LoVo (cell line): ENCODE measurements around the gene IL18BP.

Experiments
- DNase-seq: peaks from one replicate; pipeline ENCODE4 v3.0.0-alpha.2; 2016; ENCODE audit warnings: low spot score

Gene IL18BP

GRCh38 chr11:71996946-71997345, 1.8 kb upstream of the IL18BP start:
- DNase-seq, result no peak

DNA sequence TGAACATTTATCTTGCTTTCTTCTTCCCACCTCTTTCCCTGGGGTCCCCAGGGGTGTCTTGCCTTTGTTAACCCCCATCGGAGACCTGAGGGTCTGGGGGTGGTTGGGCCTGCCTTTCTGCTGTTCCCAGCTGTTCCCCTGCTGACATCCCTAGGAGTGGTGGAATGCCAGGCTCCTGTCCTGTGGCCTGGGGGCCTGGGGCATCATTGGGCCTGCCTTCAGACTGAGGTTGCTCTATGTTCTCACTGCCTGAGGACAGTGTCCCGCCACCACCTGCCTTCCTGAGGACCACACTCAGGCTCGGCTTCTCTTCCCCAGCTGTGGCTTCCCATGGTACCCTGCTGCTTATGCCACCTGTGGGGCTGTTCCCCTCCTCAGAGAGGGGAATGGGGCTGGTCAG, 1.1 kb upstream of the IL18BP start:
- no peak for DNase-seq

DNA sequence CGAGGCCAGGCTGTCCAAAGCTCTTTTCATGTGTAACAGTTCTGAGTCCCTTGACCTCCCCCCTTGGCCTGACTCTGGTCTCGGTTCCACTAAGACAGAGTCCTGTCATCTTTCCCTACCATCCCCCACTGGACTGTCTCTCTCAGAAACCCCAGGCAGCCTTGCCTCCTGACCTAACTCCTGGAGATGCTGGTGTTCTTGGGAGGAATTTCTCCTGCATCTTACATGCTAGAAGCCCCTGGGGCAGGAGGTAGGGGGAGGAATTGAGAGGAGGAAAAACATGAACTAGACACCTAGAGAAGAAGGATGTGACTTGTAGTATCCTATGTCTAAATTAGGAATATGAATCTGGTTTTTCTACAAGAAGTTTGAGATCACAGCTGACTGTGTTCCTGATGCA, 648 bp upstream of the IL18BP start:
- DNase-seq, result no peak

DNA sequence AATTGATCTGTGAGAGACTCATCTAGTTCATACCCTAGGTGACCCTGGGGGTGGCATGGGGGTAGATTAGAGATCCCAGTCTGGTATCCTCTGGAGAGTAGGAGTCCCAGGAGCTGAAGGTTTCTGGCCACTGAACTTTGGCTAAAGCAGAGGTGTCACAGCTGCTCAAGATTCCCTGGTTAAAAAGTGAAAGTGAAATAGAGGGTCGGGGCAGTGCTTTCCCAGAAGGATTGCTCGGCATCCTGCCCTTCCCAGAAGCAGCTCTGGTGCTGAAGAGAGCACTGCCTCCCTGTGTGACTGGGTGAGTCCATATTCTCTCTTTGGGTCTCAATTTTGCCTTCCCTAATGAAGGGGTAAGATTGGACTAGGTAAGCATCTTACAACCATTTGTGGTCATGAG, 653 bp downstream of the IL18BP start:
- DNase-seq, result no peak

GRCh38 chr11:71999798-72000197, 1.1 kb downstream of the IL18BP start:
- DNase-seq, result no peak

DNA sequence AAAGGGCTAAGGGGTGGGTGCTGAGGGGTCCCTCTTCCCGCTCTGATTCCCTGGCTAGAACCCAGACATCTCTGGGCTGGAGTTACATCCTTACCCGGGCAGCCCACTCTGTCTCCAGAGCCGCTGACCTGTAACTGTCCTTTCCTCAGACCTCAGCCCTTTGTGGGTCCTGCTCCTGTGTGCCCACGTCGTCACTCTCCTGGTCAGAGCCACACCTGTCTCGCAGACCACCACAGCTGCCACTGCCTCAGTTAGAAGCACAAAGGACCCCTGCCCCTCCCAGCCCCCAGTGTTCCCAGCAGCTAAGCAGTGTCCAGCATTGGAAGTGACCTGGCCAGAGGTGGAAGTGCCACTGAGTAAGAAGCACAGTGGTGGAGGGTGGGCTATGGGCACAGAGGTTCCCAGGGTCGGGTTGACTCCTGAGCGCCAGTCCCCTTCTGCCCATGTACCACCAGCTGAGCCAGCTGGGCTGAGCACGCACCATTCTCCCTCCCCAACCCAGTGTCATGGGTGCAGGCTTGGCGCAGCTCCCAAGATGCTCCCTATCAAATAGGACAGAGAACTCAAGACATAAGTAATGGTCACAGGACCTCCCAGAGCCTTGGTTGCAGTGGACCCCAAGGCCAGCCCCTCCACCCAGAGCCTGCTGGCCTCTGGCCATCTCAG, 1.6 kb downstream of the IL18BP start:
- DNase-seq, result no peak

DNA sequence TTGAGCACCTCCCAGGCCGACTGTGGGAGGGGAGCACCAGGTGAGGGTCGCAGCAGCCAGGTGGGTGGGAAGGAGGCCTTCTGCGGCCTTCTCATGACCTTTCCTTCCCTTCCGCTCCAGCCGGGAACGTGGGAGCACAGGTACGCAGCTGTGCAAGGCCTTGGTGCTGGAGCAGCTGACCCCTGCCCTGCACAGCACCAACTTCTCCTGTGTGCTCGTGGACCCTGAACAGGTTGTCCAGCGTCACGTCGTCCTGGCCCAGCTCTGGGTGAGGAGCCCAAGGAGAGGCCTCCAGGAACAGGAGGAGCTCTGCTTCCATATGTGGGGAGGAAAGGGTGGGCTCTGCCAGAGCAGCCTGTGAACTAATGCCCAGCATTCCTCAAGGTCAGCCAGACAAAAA, 2.6 kb downstream of the IL18BP start:
- no peak for DNase-seq

DNA sequence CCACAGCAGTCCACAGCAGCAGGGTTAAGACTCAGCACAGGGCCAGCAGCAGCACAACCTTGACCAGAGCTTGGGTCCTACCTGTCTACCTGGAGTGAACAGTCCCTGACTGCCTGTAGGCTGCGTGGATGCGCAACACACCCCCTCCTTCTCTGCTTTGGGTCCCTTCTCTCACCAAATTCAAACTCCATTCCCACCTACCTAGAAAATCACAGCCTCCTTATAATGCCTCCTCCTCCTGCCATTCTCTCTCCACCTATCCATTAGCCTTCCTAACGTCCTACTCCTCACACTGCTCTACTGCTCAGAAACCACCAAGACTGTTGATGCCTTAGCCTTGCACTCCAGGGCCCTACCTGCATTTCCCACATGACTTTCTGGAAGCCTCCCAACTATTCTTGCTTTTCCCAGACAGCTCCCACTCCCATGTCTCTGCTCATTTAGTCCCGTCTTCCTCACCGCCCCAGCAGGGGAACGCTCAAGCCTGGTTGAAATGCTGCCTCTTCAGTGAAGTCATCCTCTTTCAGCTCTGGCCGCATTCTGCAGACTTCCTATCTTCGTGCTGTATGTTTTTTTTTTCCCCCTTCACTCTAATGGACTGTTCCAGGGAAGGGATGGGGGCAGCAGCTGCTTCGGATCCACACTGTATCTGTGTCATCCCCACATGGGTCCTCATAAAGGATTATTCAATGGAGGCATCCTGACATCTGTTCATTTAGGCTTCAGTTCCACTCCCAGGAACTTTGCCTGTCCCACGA, 3.3 kb downstream of the IL18BP start:
- no peak for DNase-seq

- DNase-seq, result no peak
These were observed 4.4 kb downstream of the IL18BP start for GRCh38 chr11:72002841-72003775.

- DNase-seq, result no peak
These were observed 5.1 kb downstream of the IL18BP start for GRCh38 chr11:72003776-72004171.

DNA sequence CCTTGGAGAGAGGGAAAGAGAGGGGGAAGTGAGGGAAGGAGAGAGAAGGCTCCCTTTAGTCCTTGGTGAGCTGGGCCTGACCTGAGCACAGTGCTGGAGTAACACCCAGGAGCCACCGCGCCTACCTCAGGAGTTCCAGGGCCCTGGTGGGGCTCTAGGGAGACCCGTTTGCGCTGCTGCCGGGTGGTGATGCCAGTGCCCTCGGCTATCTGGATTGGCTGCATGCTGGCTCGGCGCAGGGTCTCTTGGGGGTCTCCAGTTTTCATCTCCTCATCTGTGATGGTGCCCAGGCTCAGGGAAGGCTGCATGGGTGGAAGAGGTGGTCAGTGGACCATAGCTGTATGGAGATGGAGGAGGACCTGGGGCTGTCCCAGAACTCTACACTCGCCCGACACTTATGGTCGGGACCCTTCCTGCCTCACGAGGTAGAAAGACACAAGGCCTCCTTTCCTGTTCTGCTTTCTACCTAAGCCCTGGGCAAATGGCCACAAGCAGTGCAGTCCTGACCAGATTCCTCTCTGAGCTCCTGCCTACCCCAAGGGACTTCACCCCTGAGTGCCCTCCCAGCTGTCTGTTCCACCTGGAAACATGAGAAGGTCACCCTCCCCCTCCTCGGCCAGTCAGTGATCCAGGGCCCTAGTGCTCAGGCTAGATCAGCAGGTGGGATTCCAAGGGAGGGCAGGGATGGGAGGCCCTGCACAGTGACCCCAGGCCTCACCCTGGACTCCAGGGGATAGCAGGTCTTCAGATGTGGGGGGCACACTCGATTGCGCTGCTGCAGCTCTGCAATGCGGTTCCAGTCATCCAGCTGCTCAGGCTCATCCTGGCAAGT, 6.0 kb downstream of the IL18BP start:
- no peak for DNase-seq

GRCh38 chr11:72005347-72006260, 6.9 kb downstream of the IL18BP start:
- DNase-seq, result no peak

DNA sequence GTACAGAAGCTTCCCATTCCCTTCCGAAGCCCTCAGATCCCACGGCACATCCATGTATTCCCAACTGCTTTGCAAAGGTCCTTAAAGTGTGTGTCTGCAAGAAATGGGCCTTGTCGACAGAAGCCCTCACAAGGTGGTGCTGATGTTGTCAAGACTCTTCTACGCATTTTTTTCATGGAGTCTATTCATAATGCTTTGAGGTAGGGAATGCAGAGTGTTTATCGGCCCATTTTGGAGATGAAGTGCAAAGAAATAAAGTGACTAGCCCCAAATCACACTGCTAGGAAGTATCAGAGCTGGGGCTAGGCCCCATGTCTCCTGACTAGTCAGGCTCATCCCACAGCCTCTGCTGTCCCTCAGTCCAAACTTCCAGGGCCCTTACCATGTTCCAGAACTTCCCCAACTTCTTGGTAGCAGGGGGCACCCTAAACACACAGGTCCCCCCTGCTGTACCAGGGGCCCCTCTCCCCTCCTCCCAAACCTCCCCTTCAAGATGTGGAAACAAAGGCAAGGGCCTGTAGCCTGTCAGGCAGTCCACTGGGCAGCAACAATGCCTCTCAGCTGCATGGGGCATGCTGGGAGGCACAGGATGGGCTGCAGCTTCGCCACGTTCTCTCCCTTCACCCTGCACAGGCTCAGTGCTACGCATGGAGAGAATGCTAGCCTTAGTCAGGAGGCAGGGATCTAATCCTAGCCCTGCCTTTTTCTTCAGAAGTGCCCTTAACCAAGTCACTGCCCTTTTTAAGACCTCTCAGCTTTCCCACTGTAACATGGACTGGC, 7.8 kb downstream of the IL18BP start:
- no peak for DNase-seq

- DNase-seq, result no peak
These were observed 8.4 kb downstream of the IL18BP start for GRCh38 chr11:72007089-72007476.

DNA sequence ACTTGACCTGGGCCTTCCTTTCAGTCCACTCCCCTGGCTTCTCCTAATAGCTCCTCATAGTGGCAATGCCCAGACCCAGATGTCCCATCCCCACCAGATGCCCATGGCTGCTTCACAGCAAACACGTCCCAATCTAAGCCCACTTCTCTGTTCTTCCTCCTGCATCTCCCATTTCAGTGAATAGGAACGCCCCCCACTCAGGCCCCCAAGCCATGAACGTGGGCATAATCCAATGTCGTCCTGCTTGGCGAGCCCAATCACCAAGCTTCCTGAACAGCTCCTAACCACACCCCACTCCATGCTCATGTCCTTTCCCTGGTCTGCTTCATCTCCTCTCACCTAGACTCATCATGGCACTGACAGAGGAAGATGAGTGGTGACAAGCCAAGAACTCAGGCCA, 8.9 kb downstream of the IL18BP start:
- DNase-seq, result no peak

DNA sequence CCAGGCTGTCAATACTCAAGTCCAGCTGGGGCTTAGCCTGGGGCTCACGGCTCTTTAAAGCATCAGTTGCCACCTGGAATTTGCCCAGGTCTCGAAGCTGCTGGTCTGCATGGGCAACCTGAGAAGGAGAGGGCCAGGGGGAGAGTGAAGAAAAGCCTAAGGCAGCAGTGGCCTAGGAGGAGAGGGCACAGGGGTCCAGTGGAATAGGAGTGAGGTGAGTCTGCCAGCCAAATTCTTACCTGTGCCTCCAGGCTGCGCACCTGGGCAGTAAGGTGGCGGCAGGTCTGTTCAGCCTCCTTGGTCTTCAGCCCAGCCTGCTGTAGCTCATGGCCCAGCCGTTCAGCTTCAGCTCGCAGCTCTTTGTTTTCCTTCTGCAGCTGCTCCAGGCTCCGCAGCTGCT, 10.0 kb downstream of the IL18BP start:
- DNase-seq, result no peak

DNA sequence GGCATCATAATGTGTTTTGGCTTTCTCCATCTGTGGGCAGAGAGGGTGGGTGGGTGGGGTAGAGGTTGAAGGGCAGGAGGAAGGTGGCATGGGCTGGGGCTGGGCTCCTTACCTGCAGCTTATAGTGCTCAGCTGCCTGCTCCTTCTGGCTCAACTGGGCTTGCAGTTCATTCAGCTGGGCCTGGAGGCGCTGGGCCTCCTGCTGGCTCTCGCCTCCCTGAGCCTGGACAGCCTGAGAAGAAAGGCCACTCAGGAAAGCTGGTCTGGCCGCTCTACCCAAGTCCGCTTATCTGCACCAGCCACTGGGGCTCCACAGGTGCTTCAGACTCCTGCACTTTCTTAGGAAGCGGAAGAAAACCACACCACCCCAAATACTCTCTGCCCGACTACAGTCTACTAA, 10.4 kb downstream of the IL18BP start:
- no peak for DNase-seq

- DNase-seq, result no peak
These were observed 12.0 kb downstream of the IL18BP start for GRCh38 chr11:72010529-72011233.

- no peak for DNase-seq
These were observed 13.5 kb downstream of the IL18BP start for GRCh38 chr11:72012091-72012630.
